ENCODE data around the gene VAMP4.
"Not testable (repeated sequence)": the region's sequence is repeated elsewhere in the genome, so short reads cannot be mapped to it uniquely, and the experiment has no call there.

Gene VAMP4

DNA sequence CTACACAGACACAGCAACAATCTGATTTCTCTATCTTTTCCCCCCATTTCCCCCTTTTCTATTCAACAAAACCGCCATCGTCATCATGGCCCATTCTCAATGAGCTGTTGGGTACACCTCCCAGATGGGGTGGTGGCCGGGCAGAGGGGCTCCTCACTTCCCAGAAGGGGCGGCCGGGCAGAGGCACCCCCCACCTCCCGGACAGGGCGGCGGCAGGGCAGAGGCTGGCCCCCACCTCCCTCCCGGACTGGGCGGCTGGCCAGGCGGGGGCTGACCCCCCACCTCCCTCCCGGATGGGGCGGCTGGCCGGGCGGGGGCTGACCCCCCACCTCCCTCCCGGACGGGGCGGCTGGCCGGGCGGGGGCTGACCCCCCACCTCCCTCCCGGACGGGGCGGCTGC is 48.3 kb downstream of the VAMP4 start:
- not testable (repeated sequence) for DNase-seq

DNA sequence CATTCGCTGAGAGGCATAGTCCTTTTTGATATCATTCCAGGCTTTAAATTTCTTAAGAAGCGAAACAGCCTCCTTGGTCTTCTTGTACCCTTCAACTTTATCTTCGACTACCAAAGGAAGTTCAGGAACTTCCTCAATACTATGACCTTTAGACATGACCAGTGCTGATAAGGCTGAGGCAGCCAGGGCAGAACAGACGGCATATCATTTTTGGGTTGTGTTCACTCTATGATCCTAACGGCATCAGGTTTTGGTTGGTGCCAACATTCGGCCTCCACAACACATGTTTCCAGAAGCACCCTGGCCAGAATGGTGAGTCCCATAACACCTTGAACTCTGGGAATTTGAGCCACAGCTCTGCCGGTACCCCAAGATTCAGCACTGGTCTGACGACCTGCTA is 58.0 kb downstream of the VAMP4 start:
- no peak for DNase-seq

DNA sequence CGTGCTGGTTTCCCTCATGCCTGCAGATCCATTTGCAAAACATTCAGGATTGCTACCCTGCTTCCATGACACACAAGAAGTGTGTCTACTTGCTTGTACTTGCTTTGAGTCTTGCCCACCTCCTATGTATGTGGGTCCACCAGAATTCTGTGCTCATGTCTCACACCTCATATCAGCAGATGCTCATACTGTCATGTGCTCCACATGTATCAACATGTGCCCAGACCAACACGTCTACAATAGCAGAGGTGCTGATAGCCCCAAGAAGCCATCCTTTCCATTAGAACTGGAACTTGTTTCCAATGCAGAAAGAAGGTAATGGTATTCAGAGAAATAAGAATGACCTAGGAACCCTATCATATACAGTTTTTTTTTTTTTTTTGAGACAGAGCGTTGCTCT is 61.5 kb downstream of the VAMP4 start:
- no peak for DNase-seq

DNA sequence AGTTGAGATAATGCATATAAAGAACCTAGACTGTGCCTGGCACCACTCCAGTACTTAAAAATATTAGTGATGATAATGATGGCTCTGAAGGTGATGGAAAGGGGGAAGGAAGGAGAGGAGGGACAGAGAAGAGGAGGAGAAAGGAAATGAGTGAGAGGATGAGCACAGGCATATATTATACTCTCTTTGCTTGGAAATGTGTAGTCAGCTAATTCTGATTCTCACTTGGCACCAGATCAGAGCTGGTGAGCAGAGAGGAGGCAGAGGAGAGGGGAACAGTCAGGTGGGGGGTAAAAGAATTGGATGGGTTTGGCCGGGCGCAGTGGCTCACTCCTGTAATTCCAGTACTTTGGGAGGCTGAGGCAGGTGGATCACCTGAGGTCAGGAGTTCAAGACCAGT is 65.0 kb downstream of the VAMP4 start:
- DNase-seq: no peak

DNA sequence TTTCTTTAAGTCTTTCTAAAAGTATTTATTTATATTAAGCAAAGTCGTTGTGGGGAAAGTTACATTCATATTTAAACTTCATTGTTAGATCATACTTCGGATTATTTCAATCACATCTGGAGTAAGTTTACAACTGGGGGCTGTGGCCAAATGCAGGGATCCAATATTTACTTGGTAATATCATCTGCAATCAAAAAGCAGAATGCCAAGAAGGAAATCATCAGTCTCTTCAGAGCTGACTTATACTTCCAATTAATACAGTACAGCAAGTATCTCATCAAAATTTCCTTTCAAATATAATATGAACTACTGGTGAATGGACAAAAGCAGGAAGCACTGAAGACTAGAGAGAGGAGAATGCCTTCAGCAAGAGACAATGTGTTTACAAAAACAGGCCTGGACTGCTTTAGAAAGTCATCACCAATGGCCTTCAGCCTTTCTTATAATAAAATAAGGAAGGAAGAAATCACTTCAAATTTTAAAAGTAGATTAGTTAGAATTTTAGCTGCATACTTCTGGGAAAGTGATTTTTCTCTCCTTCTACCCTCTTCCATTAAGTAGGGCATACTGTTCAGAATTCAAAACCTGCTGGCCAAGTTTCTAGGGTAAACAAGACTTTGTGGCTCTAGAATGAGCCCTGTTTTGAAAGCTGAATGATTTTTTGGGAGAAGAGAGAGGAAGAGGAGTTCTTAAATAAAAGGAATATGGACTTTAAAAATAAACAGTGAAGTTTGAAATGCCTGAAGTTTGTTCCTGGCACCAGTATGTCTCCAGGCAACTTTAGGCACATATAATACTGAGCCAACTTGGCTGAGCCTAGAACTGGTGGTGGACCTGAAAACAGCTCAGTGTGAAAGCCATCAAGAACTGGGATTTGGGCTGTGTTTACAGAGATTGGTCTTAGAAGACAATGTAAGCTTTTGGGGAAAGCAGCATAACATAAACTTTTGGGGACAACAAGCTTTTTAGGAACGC is 67.1 kb downstream of the VAMP4 start:
- no peak for DNase-seq

DNA sequence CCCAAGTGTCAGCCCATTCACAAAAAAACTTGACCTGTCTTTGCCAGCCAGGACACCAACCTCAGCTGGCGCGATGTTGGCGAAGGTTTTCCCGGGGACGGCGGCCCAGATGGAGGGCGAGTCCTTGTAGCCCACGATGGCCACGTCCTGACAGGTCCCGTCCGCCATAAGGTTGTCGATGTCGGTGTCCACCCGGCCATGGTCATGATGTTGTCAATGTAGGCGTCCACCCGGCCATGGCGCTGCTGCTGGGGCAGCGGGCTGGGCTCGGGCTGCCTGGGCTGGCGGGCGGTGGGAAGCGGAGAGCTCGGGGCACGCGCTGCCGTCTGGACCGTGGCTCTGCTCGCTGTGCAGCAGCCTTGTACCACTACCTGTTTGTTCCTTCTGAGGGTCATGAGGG is 71.1 kb downstream of the VAMP4 start:
- no peak for DNase-seq

DNA sequence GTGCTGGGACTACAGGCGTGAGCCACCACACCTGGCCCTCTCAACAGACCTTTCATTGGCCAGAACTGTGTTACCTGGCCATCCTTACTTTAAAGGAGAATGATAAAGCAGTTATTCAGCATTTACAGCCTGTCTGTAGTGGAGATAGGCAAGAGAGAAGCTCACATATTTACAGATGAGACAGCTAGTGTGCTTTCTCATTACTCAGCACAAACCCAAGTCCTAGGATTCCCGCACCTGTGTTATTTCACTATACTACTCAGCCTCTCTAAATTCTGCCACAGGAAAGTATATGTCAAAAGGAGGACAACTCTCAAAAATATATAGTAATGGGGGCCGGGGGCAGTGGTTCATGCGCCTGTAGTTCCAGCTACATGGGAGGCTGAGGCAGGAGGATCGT is 73.5 kb downstream of the VAMP4 start:
- no peak for DNase-seq

DNA sequence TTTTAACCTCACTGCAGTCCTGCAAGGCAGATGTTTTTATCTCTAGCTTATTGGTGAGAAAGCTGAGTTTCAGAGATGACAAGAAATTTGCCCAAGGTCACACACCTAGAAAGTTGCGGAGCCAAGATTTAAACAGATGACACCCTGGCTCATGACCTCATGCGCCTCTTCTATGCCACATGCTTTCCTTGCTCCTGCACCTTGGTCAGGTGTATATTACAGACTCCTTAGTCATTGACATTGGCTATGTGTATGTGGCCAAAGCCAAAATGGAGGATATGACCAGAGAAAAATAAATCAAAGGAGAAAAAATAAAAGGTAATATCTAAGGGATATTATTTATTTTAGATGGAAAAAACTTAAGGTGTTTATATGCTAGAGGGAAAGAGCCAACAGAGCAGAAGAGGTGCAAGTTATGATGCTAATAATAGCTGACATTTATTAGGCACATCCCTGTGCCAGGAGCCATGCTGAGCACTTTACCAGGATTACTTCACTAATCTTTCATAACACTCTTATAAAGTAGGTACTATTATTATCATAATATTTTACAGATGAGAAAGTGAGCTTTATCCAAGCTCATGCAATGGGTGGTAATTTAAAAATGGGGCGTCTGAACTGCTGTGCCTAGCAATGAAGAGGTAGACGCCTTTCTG is 75.6 kb downstream of the VAMP4 start:
- no peak for DNase-seq

DNA sequence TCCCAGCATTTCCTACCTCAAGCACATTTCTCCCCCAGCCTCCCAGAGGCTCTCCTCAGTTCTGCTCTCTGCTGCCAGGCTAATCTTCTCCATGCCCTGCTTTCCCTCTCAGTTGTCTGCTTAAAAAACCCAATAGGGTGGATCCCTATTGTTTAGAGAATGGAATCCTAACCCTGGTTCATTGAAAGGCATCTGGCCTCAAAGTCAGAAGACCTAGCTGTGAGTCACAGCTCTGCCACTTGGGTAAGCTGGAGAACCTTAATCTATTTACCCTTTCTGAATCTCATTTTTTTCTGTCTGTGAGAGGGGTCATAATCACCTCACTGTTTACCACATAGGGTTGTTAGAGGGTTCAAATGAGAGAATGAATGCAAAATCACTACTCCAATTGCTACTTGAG is 76.9 kb downstream of the VAMP4 start:
- DNase-seq: no peak

DNA sequence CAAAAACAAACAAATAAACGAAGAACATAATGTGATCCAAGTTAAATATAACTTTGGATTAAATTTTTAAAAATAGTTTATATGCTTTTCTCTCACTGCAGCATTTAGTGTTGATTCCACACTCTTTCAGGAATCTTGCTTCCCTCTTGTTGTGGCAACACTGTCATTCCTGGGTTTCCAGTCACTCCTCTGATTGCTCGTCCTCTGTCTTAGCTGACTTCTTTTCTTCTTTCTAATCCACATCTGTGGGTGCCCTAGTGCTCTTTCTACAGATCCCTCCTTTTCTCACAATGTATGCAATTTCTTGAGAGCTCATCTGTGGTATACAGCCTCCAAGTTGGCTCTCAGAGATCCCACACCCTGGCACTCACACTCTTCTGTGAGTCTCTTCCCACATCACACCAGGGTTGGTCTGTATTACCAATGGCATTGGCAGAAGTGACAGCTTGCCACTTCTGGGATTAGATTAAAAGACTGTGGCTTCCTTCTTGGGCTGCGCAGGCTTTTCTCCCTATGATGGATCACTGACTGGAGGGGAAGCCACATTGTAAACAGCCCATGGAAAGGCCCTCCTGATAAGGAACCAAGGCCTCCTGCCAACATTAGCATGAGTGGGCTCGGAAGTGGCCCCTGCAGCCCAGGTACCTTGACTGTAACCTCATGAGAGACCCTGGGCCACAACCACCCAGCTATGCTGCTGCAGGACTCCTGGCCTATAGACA is 77.8 kb downstream of the VAMP4 start:
- DNase-seq: no peak

DNA sequence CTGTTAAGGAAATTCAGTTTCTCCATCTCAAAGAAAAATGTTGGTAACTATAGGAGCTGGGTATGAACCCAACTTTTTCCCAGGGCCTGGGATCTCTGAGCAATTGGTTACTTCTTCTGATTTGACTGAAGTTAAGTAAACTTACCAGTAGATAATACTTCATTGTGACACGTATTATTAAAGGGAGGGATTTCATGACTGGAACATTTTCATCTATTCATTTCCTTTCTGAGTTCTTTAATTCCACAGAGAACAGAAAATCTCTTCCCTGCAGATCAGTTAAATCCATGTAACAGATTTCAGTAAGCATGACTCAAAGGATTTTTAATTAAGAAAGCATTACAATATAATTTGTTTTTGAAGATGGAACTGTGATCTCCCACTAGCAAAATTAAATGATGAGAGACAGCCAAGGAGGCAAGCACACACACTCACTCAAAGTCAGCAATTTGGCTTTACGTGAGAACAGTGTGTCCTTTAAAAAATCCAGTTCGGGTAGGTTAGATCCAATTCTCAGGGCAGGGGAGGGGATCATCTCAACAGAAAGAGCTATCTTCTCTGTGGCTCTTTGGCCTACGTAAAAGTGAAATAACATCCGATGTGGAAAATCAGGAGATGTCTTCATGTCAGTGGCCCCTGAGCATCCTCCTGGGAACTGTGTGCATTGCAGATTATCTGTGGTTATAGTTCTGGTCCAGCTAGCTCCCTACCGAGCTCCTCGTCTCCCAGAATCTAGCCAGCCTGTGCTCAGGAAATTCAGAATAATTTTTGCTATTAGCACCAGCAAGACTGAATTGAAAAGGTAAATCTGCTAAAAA is 78.6 kb downstream of the VAMP4 start:
- no peak for DNase-seq

DNA sequence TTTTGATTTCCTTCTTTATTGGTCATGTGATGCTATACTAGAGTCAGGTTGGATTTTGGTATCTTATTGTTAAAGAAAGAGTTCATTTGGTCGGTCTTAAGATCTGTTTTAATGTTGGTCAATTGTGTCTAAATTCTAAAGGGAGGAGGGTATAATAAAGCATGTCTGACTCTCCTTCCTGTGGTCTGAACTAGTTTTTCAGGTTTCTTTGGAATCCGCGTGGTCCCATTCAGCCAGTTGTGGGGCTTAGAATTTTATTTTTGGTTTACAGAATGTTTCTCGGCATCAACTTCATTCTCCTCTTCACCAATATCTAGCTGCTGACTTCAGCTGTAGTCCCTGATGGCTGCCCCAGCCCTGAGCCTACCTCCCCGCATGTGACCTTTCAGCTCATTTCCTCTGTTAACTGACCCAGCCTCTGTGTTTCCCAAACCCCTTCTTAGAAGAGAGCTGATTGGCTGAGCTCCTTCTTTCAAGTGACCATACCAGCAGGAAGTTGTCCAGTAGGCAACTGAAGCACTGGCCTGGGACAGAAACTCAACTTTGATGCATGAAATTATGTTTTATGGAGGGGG is 80.7 kb downstream of the VAMP4 start:
- no peak for DNase-seq

DNA sequence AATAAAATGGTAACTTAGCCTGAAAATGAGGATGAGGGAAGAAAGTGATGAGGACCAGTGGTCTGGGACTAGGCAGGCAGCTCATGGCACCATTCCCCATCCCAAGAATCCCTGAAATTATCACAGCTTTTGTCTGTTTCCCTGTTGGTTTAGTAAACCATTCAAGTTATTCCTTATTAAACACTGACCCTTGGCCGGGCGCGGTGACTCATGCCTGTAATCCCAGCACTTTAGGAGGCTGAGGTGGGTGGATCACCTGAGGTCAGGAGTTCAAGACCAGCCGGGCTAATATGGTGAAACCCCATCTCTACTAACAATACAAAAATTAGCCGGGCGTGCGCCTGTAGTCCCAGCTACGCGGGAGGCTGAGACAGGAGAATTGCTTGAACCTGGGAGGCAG is 85.7 kb downstream of the VAMP4 start:
- DNase-seq: not testable (repeated sequence)

DNA sequence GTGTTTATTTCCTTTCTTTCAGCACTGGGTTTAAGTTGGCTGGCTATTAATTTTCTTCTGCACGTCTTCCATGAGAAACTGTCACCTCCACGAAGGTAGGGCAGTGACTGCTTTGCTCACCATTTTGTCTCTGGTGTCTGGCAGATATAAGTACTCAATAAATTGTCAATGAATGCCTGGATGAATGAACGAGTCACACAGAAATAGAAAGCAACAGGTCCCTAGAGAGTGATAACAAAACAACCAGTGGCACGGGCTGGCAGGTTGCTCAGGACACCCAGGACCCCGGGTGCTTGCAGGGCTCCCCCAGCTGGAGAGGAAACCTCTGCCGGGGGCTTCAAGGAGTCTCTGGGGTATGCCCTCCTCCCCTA is 86.1 kb downstream of the VAMP4 start:
- DNase-seq: no peak

DNA sequence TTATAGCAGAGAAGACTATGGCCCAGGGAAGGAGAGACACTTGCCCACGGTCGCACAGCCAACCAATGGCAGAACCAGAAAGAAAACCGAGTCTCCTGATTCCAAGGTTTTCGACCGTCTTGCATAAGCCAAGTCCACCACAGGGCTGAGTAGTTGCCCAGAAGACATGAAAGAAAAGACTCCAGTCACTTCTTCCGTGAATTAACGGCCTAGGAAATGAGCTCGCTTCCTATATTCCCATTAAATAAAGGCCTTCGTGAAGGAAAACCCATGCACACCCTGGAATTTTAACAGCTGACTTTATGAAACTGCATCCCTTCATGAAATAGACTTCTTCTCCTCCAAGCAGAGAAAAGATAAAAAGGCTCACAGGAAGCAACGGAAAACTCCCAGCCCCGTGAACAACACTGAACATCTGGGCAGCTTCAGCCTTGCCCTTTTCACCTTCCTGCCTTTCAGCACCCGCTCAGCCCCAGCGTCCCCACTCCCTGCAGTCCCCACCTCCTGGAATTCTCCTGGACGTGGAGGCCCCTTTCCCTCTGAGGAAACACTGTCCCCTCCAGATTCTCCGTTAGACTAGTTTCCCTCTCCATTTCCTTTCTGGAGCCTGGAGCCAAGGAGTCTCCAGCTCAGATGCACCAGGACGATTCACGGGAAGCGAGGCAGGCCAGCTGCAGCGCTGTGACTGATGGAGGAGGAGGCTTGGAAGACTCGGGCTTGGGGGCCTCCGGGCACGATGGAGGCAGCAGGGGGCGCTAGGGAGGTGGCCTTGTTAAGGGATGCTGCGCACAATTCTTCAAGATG is 86.7 kb downstream of the VAMP4 start:
- peak; percentile 17 for DNase-seq

DNA sequence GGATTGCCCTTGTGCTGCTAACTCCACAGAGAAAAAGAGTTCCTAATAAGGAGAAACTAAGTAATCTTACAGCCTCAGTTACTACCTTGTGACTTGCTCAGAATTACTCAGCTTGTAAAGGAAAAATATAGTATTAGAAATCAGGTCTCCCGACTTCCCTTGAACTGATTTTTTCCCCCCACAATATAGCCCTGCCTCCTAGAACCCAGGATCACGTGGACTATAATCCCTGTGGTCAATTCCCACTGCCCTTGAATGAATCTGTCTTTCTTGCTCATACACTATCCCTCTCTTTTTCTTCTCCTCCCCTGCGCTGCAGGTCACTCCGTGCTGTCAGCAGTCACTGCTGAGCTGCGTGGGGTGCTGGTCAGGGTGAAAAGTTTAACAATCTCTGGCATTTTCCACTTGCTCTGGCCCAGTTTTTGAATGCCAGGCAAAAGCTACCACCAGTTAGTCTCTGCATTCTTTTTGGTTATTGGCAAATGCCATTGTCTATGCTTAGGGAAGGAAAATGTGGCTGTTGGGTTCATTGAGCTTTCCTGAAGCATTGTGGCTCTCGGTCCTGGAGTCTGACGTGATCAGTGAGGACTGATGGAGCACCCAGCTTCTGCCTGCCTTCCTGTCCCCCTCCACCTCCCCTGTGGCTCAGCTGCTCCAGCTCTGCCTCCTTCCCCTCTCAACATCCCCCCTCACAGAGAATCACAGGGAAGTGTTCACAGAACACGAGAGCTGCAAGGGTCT is 87.5 kb downstream of the VAMP4 start:
- DNase-seq: no peak

DNA sequence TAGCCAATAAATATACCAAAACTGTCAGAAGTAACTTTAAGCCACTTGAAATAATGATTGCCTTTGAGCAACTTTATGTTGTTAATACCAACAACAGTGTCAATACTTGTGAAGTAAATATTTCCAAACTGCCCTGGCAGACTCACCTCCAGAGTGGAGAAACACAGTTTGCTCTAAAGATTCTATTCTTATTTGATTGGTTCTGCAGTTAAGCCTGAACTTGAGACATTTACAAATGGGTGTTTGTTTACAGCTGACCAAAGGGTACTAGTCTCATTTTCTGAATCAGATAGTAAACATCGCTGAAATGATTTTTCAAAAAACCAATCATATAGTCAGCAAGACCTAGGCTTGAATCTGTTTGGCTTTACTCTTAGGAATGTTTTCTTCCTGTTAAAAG is 88.1 kb downstream of the VAMP4 start:
- DNase-seq: no peak

DNA sequence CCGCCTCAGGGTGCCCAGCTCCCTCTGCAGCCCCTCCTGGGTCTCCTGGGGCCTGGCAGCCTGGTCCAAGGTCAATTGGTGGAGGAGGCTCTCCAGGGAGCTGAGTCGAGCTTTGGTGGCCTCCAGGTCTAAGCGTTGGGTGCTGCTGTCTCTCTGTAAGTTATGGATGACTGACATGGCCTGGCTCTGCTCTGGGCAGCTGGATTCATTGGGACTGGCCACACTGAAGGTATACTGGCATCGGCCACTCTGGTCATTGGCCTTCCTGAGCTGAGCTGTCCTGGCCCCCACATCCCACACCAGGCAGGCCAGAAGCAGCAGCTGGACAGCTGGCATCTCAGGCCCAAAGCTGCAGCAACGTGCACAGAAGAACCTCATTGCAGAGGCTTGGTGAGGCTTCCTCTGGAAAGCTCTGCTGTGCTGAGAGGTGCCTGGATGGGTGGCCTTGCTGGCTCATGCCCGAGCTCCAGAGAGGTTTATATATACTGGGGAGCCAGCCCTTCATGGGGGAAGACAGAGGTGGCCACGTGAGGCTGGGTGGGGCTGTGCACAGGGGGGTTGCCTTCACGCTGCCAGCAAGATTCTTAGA is 89.5 kb downstream of the VAMP4 start, which contains the start of gene MYOC:
TSS of gene MYOC (minus strand) at position 455 of the 589 bp plus-strand sequence. CDS start at position 378, 77 bp downstream.
- DNase-seq: no peak

Data from GF-D8 (cell line).